Heart left ventricle (tissue), 16 donors: ENCODE measurements around the gene RGL2. TPM values are rescaled to one million over a fixed set of nuclear protein-coding genes. Genes with fewer than 3 reads are reported as not detected.

ENCODE experiments used
- ATAC-seq, 4 donors: fragments of 200-7000 bp; cut with Tn5 transposase; one replicate each; pipeline ENCODE4 v1.9.1; 2020 to 2022; ENCODE audit warnings: moderate library complexity in 4 of 4, mild to moderate bottlenecking in 3 of 4, moderate number of reproducible peaks in 1 of 4
- DNase-seq, 5 donors: peaks; one replicate each; pipeline ENCODE4 v3.0.0-alpha.2; 2020
- H3K27ac ChIP-seq, 12 donors: fragments of 200-600 bp; sonication (generic) in 4 of 12; one replicate each; pipeline versions ENCODE4 v1.5.0 to v1.8.0; 2016 to 2022; ENCODE audit warnings: mild to moderate bottlenecking in 2 of 12
- H3K27me3 ChIP-seq, 9 donors: fragments of 200-600 bp; sonication (generic) in 2 of 9; one replicate each; pipeline versions ENCODE4 v1.5.1 to v1.8.0; 2016 to 2022; ENCODE audit warnings: mild to moderate bottlenecking in 3 of 9
- H3K36me3 ChIP-seq, 9 donors: fragments of 200-600 bp; sonication (generic) in 2 of 9; one replicate each; pipeline versions ENCODE4 v1.5.0 to v1.8.0; 2018 to 2022; ENCODE audit warnings: mild to moderate bottlenecking in 2 of 9
- H3K4me1 ChIP-seq, 12 donors: fragments of 200-600 bp; sonication (generic) in 4 of 12; one replicate each; pipeline versions ENCODE4 v1.5.0 to v1.8.0; 2016 to 2022; ENCODE audit warnings: mild to moderate bottlenecking in 3 of 12
- H3K4me3 ChIP-seq, 12 donors: fragments of 200-600 bp; sonication (generic) in 4 of 12; one replicate each; pipeline versions ENCODE4 v1.5.0 to v1.8.0; 2017 to 2022; ENCODE audit warnings: mild to moderate bottlenecking in 9 of 12, moderate library complexity in 4 of 12
- H3K9me3 ChIP-seq, 12 donors: fragments of 200-600 bp; sonication (generic) in 4 of 12; one replicate each; pipeline versions ENCODE4 v1.5.0 to v1.8.0; 2016 to 2022; ENCODE audit warnings: mild to moderate bottlenecking in 1 of 12
- CTCF ChIP-seq, 12 donors: fragments of 200-600 bp; sonication (generic) in 4 of 12; IDR thresholded peaks; one replicate each; pipeline versions ENCODE4 v1.5.0 to v1.8.0; 2018 to 2022; ENCODE audit warnings: antibody characterized with exemption in 12 of 12, mild to moderate bottlenecking in 5 of 12
- POLR2A ChIP-seq, 2 donors: fragments of 450-650 bp; IDR thresholded peaks; one replicate each; pipeline ENCODE4 v1.6.1; 2017; ENCODE audit warnings: antibody characterized with exemption in 2 of 2, mild to moderate bottlenecking in 2 of 2, moderate library complexity in 2 of 2
- WGBS, 4 donors: extraction: QIAGEN DNeasy Blood & Tissue Kit in 2 of 4; methylation state at CpG; one replicate each; pipeline versions ENCODE4 v1.1.5 to v1.1.7; 2013 to 2018; 5-methylcytosine and 5-hydroxymethylcytosine counted together
- intact Hi-C, 10 donors: fragments of 100-400 bp; cut with DNase I; formaldehyde crosslinking; loops; one replicate each; pipeline versions ENCODE4 v1.11.1 to v1.14.2; 2022
- polyA plus RNA-seq, 2 donors: library from polyadenylated mRNA; stranded (reverse); fragments of 200-250 nt; gene quantifications; one replicate each; pipeline ENCODE4 v1.2.3, GENCODE V29; 2013
- total RNA-seq, 9 donors: library from RNA; depleted of rRNA in 2 of 9; stranded (reverse); fragments of >200 nt in 2 of 9; fragmentation: NEBNext Ultra II Directional in 3 of 9; extraction: Animal tissue kit (Norgen Biotek cat#: 25700) in 3 of 9; gene quantifications; one replicate each; pipeline versions ENCODE4 v1.1.0 to v1.2.4, GENCODE V29; 2016 to 2023
- donor health status: ischemic (EF 13 %, LVEDD 7.1; RV severe dilation, severe dysfunction).
- donor health status: healthy with polysubstance abuse.
- donor health status: DM: no; HTN: yes; CAD: no.
- donor health status: DM: no; HTN: no; CAD: no.
- donor health status: ischemic (EF 25% LVEDD 6.9; RV normal size, moderate dysfunction).
- donor health status: ischemic (EF 25% LVEDD 5.7; RV mildly dilated, moderate dysfunction).
- donor health status: healthy.
- donor health status: DM: yes; HTN: yes; CAD: no.
- donor health status: ischemic (EF 35%, LVEDD 5.7; RV mildly dilated, moderate dysfunction).
- donor health status: nonischemic (EF 11% LVEDD 7.7; RV severe dilation, severe dysfunction).
- donor health status: DM: yes; HTN: yes; CAD: no.
- donor health status: PGD.
- donor health status: ischemic (EF 29% LVEDD 5.4; RV normal size, mild dysfunction).
- donor health status: nonischemic (EF 23%, LVEDD 6.1; RV moderate dilation, normal function).

RGL2 gene
- total and polyA plus RNA-seq, 11 donors, result 34.9 to 67.8 (median 48.4) TPM

DNA sequence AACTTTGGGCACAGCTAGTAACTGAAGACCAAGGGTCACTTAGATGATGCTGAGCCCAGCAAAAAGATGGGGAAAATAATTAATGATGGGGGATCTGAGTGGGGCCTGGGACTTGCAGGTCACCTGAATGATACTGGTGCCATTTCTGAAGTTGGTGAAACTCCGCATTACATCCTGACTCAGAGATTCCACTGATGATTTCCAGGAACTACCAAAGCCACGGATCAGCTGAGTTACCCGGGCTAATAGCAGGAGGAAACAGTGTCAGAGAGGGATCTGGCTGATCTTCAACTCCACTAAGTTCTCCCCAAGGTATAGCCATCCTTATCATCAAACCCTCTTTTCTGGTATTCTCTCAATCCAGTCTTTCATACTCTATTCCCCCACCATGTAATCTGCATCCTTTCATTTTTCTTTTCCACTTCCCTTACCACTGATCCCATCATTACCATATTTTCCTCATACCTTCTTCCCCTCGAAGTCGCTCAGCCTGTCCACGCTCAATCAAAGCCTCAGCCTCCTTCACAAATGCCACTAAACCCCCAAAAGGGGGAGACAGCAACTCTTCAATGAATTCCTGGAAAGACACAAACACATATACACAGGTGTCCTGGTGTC lies 47.2 kb downstream of the RGL2 start:
- no peak for TF ChIP-seq POLR2A (IDR thresholded peaks at IDR 0.05)
- TF ChIP-seq CTCF (IDR thresholded peaks at IDR 0.05), result no peak
- intact Hi-C loops, result no loop called here
- Histone ChIP-seq H3K36me3 (peaks cover 0 to 48% (median 11%) of the 10 kb centered on the region in 9 donors), H3K27me3 (no peaks in the 10 kb centered on the region), H3K4me3 (no peak overlapping the region), H3K4me1 (peaks cover 0 to 31% (median 20%) of the 10 kb centered on the region in 12 donors), H3K9me3 (no peaks in the 10 kb centered on the region), H3K27ac (no peak overlapping the region)
- WGBS, 4 donors, result 84 to 90% (median 86%) methylated on average over 6 of the region's 6 CpGs
- ATAC-seq (no peak), DNase-seq (no peak)

DNA sequence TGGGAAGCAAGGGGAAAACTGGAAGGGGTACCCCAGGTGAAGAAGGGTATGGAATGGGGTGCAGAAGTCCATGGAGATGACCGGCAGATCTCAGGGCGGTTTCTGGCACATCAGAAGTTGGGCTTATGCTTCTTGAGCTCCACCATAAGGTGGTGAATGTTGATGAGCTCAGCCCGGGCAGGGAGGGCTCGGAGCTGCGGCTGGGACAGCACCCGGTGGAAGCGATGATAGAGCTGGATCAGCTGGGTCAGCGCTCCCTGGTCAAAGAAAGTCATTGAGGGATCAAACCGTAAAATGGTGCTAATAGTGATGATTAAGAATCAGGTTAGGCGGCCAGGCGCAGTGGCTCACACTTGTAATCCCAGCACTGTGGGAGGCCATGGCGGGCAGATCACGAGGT lies 48.0 kb downstream of the RGL2 start:
- 91 to 98% (median 95%) methylated on average over 13 of the region's 13 CpGs for WGBS, 4 donors
- Histone ChIP-seq H3K9me3 (no peaks in the 10 kb centered on the region), H3K4me3 (no peak overlapping the region), H3K27ac (peak overlapping the region in 5 of 12 donors; percentile 9 to 96 (median 93)), H3K4me1 (peaks cover 0 to 31% (median 20%) of the 10 kb centered on the region in 12 donors), H3K36me3 (peaks cover 0 to 48% (median 11%) of the 10 kb centered on the region in 9 donors), H3K27me3 (no peaks in the 10 kb centered on the region)
- DNase-seq (no peak), ATAC-seq (no peak)
- intact Hi-C loops, result no loop called here
- TF ChIP-seq POLR2A (IDR thresholded peaks at IDR 0.05) (no peak), CTCF (IDR thresholded peaks at IDR 0.05) (no peak)

GRCh38 chr6:33249732-33250630 lies 48.8 kb downstream of the RGL2 start:
- Histone ChIP-seq H3K4me3 (peak overlapping the region; percentile 27 to 70 (median 64)), H3K4me1 (peaks cover 0 to 31% (median 20%) of the 10 kb centered on the region in 12 donors), H3K27ac (peak overlapping the region; percentile 60 to 98 (median 92)), H3K27me3 (no peaks in the 10 kb centered on the region), H3K36me3 (peaks cover 0 to 40% (median 9%) of the 10 kb centered on the region in 9 donors), H3K9me3 (no peaks in the 10 kb centered on the region)
- no peak for TF ChIP-seq POLR2A (IDR thresholded peaks at IDR 0.05)
- TF ChIP-seq CTCF (IDR thresholded peaks at IDR 0.05), result no peak
- DNase-seq, result peak; percentile 30 to 62 (median 40)
- intact Hi-C loops, result loop anchor here (1.0 to 10.0 kb wide), 18 partner anchors 38 to 365 kb away; partner anchors contain the start of genes RXRB (in 4 of the 10), SLC39A7 (in 4 of the 10), RING1 (in 3 of the 10) and HSD17B8 (in 2 of the 10)
- peak in 3 of 4 donors; percentile 1 to 3 (median 1) for ATAC-seq
- 12 to 23% (median 14%) methylated on average over 10 to 15 of the region's 15 CpGs for WGBS, 4 donors
